ENCODE results near the gene NOXA1.
A peak's percentile ranks its signal among the peaks of the same experiment; 100 is the strongest.
"Not testable (repeated sequence)": the region's sequence is repeated elsewhere in the genome, so short reads cannot be mapped to it uniquely, and the experiment has no call there.

The NOXA1 gene

DNA sequence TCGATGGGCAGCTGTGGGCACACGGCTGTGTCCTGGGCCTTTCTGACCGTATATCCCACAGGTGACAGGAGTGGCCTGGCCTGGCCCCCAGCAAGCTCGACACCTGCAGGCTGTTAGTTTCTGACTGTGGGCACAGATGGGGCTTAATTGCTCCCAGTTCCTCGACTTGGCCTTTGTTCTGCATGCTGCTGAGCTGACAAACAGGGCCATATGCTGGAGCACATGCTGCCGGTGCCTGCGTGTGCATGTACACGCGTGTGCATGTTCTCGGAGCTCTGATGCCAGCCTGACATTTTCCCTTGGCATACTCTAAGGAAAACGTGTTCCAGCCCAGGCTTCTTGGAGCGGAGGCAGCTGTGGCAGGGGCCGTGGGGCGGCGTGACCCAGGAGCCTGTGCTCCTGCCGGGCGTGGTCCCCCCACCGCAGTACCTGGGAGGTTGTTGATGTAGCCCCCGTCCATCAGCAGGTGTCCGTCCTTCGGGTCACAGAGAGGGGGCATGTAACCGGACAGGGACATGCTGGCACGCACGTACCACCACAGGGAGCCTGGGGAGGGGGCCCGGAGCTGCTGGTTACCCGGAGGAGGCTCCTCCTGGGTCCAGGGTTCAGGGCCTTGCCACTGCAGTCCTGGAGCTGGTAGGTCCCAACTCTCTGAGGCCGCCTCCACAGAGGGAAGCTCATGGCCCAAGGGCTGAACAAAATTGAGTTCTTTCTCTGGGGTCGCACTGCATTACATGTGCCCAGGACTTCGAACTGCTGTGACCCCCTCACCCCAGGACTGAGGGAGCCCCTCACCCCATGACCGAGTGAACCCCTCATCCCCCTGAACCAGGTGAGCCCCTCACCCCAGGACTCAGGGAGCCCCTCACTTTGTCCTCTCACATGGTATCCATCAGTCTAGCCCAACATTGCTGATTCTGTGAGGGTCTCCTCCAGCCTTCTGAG lies 40.1 kb downstream of the NOXA1 start:
- FAIRE-seq (no peak), DNase-seq (ENCODE audit: low spot score) (no peak)

DNA sequence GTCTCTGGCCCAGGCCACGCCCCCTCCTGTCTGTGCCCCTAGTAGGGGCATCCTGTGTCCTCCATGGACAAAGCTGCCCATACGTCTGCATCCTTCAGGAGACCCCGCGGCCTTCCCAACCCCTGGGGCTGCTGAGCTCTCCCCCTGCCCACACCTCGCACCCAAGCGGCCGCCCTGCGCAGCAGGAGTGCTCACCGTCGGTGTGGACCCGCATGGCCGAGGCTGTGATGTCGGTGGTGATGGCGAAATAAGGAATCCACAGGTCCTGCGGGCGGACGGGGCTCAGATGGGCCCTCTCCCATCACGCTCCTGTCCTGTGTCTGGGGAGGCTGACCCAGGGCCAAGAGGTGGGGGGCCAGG lies 40.7 kb downstream of the NOXA1 start:
- DNase-seq (ENCODE audit: low spot score) (no peak), FAIRE-seq (no peak)

DNA sequence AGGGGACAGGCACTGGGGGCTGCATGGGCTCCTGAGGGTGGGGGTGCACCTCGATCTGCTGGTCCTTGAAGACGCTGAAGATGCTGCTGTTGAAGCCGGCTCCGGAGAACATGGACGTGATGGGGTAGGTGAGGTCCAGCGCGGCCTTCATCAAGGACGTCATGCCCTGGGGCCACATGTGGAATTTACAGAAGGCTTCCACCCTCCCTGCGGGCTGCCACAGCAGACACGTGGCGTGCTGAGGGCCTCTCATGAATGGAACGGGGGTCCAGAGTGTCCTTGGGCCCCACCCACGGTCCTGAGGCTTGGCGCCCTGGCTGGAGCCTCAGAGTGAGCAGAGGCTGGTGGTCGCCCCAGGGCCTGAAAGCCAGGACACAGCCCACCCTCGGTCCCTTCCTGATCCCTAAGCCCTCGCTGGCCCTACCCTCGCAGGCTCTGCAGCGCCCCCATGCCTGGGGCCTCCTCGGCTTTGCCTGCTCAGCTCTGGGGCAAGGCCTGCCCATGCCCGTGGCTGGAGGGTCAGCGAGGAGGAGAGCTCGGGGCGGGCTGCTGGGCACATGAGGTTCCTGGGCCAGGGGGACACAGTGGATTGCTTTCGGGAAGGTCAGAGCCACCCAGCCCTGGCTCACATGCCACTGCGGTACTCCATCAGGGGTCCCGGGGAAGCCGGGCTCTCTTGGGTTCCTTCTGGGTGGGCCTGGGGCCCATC lies 41.3 kb downstream of the NOXA1 start:
- DNase-seq (ENCODE audit: low spot score) (no peak), FAIRE-seq (no peak)

DNA sequence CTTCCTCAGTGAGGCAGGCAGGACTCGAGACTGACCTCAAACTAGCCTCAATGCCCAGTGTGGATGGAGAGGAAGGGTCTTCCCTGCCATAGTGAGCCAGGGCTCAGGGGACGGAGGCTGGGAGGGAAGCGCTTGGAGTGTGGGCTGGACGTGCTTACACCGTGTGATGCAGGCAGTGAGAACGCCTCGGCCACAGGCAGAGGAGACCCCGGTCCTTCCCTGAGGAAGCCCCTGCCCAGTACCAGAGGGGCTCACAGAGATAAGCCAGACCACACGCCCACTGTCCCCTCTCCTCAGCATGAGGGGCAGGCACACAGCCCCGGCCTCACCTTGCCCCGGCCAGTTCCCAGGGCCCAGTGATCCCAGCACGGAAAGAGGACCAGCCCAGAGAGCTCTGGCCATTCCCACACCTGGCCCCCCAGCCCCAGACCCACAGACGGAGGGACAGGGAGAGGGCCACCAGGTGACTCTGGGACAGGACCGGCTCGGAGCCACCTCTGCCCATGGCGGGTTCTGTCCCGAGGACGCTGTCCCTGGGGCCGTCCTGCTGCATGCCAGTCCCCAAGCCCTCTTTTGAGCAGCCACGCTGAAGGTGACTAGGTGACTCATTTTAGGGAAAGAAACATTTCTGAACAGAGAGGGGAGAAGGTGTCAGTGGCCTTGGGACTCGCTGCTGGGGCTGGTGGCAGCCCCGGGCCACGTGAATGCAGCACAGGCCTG lies 42.0 kb downstream of the NOXA1 start:
- peak; percentile 13 for FAIRE-seq
- DNase-seq (ENCODE audit: low spot score), result no peak

DNA sequence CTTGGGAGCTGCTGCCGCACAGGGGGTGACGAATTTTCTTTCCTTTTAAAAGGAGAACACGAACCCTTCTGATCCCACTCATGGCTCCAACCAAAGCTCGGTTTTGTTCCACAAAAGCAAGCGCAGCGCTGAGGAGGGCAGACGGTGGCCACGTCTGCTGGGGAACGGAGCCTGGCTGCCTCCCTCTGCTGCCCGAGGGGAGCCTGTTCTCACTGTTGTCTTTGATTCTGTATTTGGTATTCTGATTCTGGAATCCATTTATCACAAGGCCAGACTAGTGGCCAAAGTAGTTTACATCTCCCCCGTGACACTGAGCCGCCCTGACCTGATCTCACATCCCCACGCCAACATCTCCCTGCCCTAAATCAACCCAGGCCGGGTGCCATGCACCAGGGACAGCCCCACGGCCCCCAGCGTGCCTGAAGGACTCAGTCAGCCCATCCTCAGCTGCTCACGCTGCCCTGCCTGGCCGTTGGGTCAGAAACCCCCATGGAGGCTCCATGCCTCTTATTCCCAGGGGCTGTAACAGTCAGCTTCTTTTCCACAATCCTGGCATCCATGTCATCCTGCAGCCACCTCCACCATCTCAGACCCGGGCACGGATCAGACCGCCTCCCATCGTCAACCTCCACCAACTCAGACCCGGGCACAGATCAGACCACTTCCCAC lies 42.7 kb downstream of the NOXA1 start:
- DNase-seq (ENCODE audit: low spot score), result no peak
- FAIRE-seq, result peak; percentile 9

- peak; percentile 37 for FAIRE-seq
- not testable (repeated sequence) for DNase-seq (ENCODE audit: low spot score)
Observed at GRCh38 chr9:137466389-137467085, 43.3 kb downstream of the NOXA1 start.

GRCh38 chr9:137467161-137467581 lies 44.0 kb downstream of the NOXA1 start:
- no peak for DNase-seq (ENCODE audit: low spot score)
- FAIRE-seq, result no peak

DNA sequence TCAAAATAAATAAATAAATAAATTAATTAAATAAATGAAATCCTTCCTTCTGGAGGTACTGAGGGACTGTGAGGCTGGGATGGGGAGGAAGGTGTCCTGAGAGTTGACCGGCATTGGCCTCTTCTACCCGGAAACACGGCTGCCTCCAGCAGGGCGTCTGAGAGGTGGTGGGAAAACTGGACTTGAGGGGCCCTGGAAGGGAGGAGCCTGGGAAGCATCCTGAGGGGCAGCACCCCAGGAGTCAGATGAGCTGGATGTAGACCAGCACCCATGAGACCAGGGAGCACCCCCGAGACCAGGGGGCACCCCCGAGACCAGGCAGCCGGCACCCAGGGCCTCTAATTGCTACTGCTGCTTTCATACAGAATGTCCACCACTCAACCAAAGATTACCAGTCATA lies 44.7 kb downstream of the NOXA1 start:
- DNase-seq (ENCODE audit: low spot score) (no peak), FAIRE-seq (no peak)

GRCh38 chr9:137470785-137471184 lies 47.6 kb downstream of the NOXA1 start:
- FAIRE-seq, result no peak
- DNase-seq (ENCODE audit: low spot score), result no peak

DNA sequence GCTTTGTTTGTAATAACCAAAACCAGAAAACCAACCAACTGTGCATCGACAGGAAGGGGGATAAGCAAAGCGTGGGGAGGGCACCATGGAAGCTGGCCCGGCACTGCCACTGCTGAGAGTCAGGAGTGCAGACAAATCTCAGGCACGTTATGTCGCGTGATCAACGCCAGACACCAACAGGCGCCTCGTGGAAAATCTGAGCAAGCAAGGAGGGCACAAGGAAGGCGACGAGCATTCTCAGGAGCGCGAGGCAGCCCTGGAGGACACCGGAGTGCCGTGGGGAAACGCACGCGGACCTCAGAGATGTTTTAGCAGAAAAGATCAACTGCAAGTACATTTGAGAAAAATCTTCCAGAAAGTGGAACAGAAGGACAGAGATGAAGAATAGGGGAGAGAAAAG lies 51.1 kb downstream of the NOXA1 start:
- no peak for FAIRE-seq
- DNase-seq (ENCODE audit: low spot score), result no peak

GRCh38 chr9:137475666-137476065 lies 52.5 kb downstream of the NOXA1 start:
- DNase-seq (ENCODE audit: low spot score), result no peak
- FAIRE-seq, result no peak

DNA sequence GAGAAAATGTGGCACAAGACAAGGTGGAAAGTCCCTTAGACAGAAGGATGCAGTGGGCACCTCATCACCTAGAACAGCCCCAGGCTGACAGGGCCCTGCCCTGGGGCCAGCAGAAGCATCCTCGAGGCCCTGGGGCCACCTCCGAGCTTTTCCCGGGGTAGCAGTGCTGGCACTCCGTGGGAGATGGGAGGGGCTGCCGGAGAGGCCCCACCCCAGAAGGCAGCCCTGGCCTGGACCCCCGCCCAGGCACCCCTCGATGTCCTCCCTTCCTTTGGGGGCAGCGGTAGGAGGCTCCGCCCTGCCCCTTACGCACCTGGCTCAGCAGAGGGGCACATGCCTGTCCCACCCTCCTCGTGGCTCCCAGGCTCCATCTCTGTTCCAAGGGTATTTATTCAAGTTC lies 53.7 kb downstream of the NOXA1 start:
- DNase-seq (ENCODE audit: low spot score) (no peak), FAIRE-seq (no peak)

- FAIRE-seq (no peak), DNase-seq (ENCODE audit: low spot score) (no peak)
Observed at GRCh38 chr9:137477778-137478612, 54.8 kb downstream of the NOXA1 start.

DNA sequence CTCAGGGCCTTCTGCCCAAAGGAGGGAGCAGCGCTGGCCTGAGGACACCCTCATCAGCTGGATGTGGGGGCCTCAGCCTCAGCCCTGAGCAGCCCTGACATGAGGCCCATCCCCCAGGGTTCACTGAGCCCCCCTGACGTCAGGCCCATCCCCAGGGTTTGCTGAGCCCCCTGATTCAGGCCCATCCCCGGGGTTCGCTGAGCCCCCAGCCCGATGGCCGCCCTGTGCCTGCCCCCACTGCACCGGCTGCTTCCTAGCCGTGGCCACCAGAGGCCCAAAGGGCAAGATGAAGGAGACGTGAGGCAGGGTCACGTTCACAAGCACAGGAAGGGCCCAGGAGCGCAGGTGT lies 55.4 kb downstream of the NOXA1 start:
- DNase-seq (ENCODE audit: low spot score) (no peak), FAIRE-seq (no peak)

DNA sequence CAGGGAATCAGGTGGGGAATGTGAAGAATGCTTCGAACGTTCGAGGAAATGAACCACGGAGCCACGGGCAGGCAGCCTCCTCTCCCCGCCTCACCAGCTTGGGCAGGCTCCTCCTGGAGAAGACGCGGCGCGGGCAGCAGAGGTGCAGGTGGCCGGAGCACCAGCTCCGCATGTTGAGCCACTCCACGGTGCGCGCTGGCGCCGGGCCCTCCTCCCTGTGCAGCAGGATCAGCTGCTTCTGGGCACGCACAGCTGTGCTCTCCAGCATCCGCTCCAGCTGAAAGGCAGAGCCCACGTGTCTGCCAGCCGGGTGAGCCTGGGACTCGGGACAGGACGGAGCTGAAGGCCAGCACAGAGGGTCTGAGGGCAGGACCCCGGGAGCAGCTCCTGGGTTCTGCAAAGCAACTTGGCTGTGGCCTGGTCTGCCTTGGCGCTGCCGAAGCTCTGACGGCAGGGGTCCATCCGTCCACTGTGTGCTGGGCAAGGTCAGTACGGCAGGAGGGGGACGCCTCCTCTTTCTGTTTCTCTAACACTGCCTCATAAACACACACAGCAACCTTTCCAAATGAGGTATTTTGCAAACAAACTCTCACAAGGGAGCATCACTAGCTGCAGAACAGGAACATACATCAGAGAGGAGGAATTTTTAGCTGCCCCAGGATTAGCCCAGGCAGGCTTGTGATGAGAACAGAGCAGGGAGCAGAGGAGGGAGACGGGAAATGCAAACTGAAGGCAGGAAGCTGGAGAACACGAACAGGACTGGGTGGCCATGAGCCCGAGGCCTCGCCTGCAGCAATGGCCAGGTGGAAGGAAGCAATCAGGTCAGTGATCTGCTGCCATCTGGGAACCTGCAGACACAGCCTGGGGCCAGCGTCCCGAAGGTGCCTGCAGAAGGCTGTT lies 56.0 kb downstream of the NOXA1 start:
- FAIRE-seq, result no peak
- no peak for DNase-seq (ENCODE audit: low spot score)

DNA sequence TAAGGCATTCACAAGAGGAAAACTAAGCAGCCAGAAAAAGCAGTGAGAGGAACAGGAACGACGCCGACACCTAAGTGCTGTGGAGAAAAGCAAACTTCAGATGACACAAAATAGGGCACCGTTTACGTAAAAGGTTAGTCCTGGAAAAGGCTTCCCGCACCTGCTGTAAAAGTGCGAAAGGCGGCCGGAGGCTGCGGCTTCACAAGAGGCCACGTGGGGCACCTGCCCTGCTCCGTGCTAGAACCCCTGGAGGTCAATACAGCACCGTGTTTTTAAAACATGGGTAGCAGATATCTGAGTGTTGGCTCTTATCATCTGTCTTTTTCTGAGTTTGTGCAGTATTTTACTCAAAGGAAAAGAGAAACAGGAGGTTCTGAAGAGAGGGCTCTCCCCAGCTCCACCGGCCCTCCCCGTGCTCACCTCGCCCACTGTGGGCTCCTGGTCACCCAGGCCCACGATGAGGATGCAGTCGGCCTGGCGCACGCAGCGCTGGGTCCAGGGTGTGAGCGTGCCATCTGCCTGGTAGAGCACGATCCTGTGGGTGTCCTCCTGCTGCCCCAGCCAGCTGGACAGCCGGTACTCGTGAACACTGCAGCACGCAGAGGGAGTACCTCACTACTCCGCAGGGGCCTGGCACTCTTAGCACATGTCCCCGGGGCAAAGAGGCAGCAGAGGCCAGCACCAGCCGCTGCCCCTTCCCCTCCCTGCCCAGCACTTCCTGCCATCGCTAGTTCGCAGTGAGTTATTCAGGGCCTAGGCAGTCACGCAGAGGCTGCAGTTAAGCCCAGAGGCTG lies 56.9 kb downstream of the NOXA1 start:
- DNase-seq (ENCODE audit: low spot score) (no peak), FAIRE-seq (no peak)

- FAIRE-seq, result no peak
- DNase-seq (ENCODE audit: low spot score), result no peak
Observed at GRCh38 chr9:137480686-137481683, 57.8 kb downstream of the NOXA1 start.

Data from urothelium cell line (cell line).